Medulla oblongata (tissue), 1 donor: ENCODE measurements around the gene ARHGAP22.
A peak's percentile ranks its signal among the peaks of the same experiment; 100 is the strongest.

ENCODE experiments used
- DNase-seq: peaks from one replicate; pipeline ENCODE4 v3.0.0-alpha.2; 2015; ENCODE audit errors: extremely low spot score

The ARHGAP22 gene

GRCh38 chr10:48533951-48534720 lies 70.7 kb downstream of the ARHGAP22 start:
- peak; percentile 34 for DNase-seq

- no peak for DNase-seq
Observed at GRCh38 chr10:48533540-48533939, 71.3 kb downstream of the ARHGAP22 start.

DNA sequence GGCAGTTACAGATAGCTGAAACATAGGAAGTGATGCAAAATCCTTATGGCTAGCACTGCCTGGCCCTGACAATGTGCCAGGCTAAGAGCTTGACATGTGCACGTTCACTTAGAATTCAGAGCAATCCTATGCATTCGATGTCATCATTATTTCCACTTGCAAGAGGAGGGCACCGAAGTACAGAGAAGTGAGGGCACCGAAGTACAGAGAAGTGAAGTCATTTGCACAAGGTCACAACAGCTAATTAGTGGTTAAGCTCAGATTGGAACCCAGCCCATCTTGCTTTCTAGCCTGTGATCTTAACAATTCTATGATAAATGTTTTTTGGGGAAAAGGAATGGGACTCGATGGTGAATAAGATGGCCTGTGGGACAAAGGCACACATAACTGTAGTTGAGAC lies 73.4 kb downstream of the ARHGAP22 start:
- no peak for DNase-seq

GRCh38 chr10:48529331-48529730 lies 75.5 kb downstream of the ARHGAP22 start:
- no peak for DNase-seq

DNA sequence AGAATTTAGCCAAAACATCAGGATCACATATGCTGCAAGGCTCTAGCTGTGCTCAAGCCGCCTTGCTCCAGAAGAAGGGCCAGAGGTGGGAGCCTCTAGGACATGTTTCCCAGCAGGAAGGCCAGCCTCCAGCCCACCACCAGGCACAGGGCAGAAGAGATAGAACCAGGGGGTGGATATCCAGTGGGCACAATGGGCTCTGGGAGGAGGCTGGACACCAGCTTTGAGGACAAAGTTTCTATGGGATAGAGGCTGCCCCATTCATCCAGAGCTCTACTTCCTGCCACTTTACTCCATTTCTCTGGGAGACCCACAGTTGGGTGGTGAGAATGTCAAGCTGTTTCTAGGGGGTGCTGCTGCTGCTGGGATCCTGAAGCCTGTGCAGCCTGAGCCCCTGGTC lies 77.1 kb downstream of the ARHGAP22 start:
- DNase-seq = no peak

DNA sequence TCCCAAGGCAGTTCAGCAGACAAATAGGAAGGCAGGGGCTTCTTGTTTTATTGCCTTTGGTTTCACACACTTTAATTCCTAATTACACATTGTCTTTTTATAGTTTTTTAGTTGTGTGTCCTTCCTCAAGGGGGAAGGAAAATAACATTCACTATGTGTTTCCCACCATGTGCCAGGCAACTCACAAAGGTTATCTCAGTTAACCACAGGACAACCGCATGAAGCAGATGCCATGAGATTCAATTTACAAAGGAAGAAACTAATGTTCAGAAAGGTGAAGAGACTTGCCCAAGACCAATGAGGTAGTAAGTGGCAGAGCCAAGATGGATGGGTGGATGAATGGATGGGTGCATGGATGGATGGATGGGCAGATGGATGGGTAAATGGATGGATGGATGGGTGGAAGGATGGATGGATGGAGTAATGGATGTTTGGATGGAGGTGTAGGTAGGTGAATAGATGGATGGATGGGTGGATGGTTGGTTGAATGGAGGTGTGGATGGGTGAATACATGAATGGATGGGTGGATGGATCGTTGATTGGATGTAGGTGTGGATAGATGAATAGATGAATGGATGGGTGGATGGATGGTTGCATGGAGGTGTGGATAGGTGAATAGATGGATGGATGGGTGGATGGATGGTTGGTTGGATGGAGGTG lies 77.9 kb downstream of the ARHGAP22 start:
- no peak for DNase-seq

- DNase-seq = no peak
Observed at GRCh38 chr10:48526011-48526821, 78.7 kb downstream of the ARHGAP22 start.

DNA sequence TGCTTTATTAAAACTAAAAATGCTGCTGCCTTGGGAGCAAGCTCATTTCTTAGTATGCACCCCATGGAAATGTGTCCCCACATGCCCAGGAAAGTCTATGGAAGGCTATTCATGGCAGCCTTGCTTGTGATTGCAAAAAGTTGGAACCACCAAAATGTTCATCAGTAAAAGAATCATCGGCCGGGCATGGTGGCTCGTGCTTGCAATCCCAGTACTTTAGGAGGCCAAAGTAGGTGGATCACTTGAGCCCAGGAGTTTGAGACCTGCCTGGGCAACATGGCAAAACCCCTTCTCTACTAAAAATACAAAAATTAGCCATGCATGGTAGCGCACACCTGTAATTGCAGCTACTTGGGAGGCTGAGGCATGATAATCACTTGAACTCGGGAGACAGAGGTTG lies 79.8 kb downstream of the ARHGAP22 start:
- no peak for DNase-seq

- DNase-seq = no peak
Observed at GRCh38 chr10:48523820-48524758, 80.8 kb downstream of the ARHGAP22 start.

DNA sequence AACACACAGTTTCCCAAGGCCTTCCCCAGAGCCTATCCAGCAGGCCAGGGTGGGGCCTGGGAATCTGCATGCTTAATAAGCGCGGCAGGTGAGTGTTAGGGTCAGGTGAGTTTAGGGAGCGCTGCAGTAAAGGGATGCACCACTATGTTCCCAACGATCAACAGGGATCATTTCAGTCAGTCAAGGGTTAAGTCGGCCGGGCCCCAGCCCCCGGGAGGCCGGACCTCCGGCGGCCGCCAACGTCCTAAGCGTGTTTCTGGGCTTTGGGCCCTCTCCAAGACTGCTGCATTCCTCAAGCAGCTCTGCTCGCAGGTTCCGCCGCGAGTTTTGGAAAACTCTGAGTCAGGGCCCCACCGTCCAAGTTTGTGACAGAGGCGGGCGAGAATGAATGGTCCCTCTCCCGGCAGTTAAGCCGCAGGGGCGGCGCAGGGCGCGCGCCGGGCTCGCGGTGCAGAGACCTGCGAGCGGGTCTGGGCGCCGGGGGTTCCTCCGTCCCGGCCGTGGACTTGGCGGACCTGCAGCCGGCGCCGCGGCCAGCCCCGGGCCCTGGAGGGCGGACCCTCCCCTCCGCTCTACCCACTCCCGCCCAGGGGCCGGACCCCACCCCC lies 81.6 kb downstream of the ARHGAP22 start:
- no peak for DNase-seq

DNA sequence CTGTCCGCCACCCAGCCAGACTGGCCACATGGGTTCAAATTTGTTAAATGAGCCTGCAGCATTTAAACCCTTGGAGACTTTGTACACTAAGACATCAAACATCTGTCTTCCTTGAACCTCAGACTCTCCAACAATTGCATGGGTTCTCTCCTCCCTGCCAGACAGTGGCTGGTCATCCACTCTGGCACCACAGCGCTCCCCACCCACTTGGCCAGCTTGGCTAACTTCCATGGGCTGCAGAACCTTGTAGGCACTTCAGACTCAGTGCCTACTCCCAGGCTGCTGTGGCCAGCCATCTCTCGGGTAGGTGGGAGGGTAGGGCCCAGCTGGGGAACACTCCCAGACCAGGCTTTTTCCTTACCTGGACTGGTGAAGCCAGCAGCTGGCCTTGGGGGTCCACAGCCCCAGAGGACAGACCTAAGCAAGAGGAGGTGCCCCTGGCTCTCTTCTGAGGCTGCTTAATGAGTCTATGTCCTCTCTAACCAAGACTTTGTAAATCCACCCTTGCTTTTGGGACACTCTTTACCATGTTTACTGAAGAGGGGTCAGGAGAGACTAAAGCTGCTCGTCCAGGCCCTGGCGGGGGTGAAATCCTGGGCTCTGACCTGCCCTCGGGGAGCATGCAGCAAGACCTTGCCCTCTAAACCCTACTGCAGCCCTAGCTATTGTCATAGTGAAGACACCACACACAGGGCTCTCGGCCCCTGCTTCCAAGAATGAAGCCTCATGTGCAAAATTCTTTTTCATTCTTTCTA lies 82.7 kb downstream of the ARHGAP22 start:
- DNase-seq = no peak

DNA sequence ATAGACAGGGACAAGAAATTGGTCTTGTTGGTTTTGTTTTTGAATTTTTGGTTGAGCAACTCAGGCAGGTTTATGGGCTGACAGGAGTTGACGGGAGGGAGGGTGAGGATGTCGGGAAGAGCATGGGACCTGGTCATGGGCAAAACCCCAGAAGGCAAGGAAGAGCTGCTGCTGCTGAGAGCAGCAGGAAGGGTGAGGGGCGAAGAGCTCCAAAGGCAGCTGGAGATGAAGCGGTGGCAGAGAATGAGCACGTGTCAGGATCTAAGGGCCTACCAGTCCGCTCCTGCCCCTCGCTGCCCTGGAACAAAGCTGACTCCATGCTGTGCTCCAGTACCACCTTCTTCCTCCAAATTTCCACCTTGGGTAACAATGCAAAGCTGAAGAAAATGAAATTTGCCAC lies 84.3 kb downstream of the ARHGAP22 start:
- no peak for DNase-seq

GRCh38 chr10:48520184-48520506 lies 84.7 kb downstream of the ARHGAP22 start:
- DNase-seq = no peak

GRCh38 chr10:48519481-48520183 lies 85.2 kb downstream of the ARHGAP22 start:
- DNase-seq = no peak

DNA sequence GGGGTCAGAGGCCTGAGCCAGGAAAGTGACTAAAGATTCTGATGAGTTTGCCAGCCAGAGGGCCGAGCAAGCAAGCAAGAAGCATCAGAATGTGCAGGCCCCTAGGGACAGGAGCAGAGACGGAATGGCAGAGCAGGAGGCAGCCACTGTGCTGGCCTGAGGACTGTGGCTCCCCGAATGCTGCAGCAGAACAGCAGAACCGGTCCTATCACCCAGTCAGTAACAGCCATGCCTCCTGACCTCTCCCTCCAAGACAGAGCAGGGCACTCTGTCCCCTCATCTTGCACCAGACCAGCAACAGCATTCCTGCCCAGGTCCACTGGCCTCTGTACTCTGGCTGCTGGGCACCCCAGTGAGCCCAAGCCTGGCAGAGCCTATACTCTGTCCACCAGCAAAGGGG lies 85.9 kb downstream of the ARHGAP22 start:
- no peak for DNase-seq

DNA sequence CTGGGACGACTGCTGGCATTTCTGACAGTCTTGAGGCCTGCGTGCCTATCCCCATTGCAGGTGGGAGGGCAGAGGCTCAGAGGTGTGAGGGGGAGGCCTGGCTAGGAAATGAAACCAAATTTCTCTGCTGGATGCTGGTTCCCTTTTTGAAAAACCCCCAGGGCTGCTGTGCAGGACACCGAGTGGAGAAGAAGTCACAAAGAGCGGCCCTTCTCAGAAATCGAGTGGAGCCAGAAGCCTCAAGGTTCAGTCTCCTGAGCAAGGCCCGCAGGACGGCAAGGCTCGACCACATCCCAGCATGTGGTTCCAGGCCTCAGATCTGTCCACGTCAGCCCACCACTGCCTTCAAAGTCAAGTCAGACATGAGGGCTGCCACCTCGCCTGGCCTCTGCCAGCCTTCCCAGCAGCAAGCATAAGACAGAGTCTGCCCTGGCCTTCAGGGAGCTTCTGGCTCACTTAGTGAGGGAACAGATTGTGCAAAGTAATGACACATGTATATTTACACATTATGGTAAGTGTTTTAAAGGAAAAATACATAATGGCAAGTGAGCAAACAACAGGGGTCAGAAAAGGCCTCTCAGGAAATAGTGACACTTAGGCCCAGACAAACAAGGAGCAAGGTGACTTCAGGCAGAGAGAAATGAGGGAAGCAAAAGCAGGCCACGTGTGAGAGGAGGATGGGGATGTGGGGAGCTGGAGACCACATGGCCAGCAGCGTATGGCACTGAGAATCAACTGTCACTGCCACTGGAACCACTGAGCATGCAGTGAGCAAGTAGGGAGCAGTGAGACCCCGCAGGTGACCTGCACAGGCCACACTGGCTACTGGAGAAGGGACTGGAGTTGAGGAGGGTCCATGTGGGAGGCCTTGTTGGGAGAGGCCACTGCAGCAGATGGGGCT lies 86.7 kb downstream of the ARHGAP22 start:
- no peak for DNase-seq

DNA sequence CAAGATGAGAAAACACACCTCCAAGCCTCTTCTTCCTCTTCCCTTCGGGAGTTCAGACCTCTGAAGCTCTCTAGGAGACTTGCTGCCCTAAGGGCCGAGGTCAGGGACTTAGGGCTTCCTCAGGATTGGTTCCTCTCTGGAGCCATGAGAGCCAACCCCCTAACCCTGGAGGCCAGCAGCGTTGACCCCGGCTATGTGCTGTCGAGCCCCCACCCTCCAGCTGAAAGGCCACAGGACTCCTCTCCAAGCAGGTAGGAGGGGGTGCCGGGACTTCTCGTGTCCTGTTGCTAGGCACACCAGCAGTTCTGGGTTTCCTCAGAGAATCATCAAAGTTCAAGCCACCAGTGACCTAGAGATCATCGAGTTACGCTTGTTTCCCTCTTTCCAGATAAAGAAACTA lies 87.4 kb downstream of the ARHGAP22 start:
- DNase-seq = no peak

DNA sequence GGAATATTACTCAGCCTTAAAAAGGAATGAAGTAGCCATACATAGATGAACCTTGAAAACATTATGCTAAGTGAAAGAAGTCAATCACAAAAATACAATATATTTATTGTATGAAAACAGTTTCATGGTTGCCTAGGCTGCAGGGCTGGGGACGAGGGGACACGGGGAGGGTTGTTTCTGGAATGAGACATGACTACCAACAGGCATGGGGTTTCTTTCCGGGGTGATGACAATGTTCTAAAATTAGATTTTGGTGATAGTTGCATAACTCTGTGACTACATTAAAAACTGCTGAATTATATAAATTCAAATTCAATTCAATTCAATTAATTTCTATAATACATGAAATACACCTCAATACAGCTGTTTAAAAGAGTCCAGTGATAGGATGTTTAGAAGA lies 88.0 kb downstream of the ARHGAP22 start:
- DNase-seq = no peak

DNA sequence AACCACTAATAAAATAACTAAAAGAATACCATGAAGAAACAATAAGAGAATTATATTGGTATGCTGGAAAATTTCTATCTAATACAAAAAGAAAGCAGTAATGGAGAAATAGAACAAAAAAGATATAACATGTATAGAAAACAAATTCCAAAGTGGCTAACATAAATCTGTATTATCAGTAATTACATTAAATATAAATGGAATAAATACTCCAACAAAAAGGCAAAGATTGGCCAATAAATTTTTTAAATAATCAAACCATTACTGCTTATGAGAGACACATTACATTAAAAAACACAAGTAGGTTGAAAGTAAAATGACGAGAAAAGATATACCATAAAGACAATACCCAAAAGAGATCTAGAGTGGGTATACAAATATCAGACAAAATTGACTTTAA lies 90.0 kb downstream of the ARHGAP22 start:
- no peak for DNase-seq
